Left ventricle myocardium inferior (tissue), 1 donor: ENCODE data around the gene SCAMP2. TPM values are rescaled to one million over a fixed set of nuclear protein-coding genes. Genes with fewer than 3 reads are reported as not detected.
A peak's percentile ranks its signal among the peaks of the same experiment; 100 is the strongest.

Experiments used
- DNase-seq: peaks from one replicate; pipeline ENCODE4 v3.0.0-alpha.2; 2020
- H3K27ac ChIP-seq: fragments of 200-600 bp; replicated peaks from 2 replicates; pipeline ENCODE4 v1.8.0; 2021
- H3K27me3 ChIP-seq: fragments of 200-600 bp; 2 replicates; pipeline ENCODE4 v1.8.0; 2021; ENCODE audit warnings: low read depth
- H3K36me3 ChIP-seq: fragments of 200-600 bp; 2 replicates; pipeline ENCODE4 v1.8.0; 2021
- H3K4me1 ChIP-seq: fragments of 200-600 bp; 2 replicates; pipeline ENCODE4 v1.8.0; 2021
- H3K4me3 ChIP-seq: fragments of 200-600 bp; 2 replicates; pipeline ENCODE4 v1.8.0; 2021; ENCODE audit warnings: mild to moderate bottlenecking, moderate library complexity
- H3K9me3 ChIP-seq: fragments of 200-600 bp; replicated peaks from 2 replicates; pipeline ENCODE4 v1.8.0; 2021
- CTCF ChIP-seq: fragments of 200-600 bp; IDR thresholded peaks from 2 replicates; pipeline ENCODE4 v1.8.0; 2021; ENCODE audit warnings: antibody characterized with exemption, mild to moderate bottlenecking, borderline replicate concordance
- intact Hi-C: fragments of 100-400 bp; cut with micrococcal nuclease; formaldehyde crosslinking; loops from one replicate; pipeline ENCODE4 v1.11.0; 2022
- microRNA-seq: library from miRNA; unstranded; fragments of <30 nt; microRNA quantifications from one replicate; pipeline ENCODE4 v1.2.0, GENCODE V29; 2020
- total RNA-seq: library from RNA; stranded (reverse); fragmentation: NEBNext Ultra II Directional; extraction: Animal tissue kit (Norgen Biotek cat#: 25700); gene quantifications from one replicate; pipeline ENCODE4 v1.2.1, GENCODE V29; 2021
- donor health status: DM: no; HTN: yes; CAD: no; lungs with severe emphysema.

The SCAMP2 gene
- total RNA-seq, 1 donor from 2014 or later = 40.7 TPM

- TF ChIP-seq CTCF = no peak
- DNase-seq = no peak
- Histone ChIP-seq H3K27me3 (no peaks in the 10 kb centered on the region), H3K4me3 (no peak overlapping the region), H3K36me3 (peaks cover 17% of the 10 kb centered on the region), H3K4me1 (peaks cover 75% of the 10 kb centered on the region), H3K9me3 (no peaks in the 10 kb centered on the region), H3K27ac (no peak overlapping the region)
- intact Hi-C loops = no loop called here
Measured at GRCh38 chr15:74795966-74796625, 77.1 kb downstream of the SCAMP2 start.

GRCh38 chr15:74794970-74795349 is 78.2 kb downstream of the SCAMP2 start:
- peaks cover 10% of the 10 kb centered on the region for H3K36me3 ChIP-seq
- peaks cover 78% of the 10 kb centered on the region for H3K4me1 ChIP-seq
- no peak for DNase-seq
- H3K9me3 ChIP-seq = no peaks in the 10 kb centered on the region
- H3K27ac ChIP-seq = no peak overlapping the region
- no peaks in the 10 kb centered on the region for H3K27me3 ChIP-seq
- intact Hi-C loops = no loop called here
- no peak for TF ChIP-seq CTCF
- no peak overlapping the region for H3K4me3 ChIP-seq

GRCh38 chr15:74794248-74794969 is 78.8 kb downstream of the SCAMP2 start:
- Histone ChIP-seq H3K9me3 (no peaks in the 10 kb centered on the region), H3K27me3 (no peaks in the 10 kb centered on the region), H3K4me3 (no peak overlapping the region), H3K27ac (peak overlapping the region; percentile 16), H3K4me1 (peaks cover 78% of the 10 kb centered on the region), H3K36me3 (peaks cover 5% of the 10 kb centered on the region)
- intact Hi-C loops = no loop called here
- DNase-seq = no peak
- TF ChIP-seq CTCF = no peak

Small RNAs within 50 kb of the gene (microRNA-seq; reads per million reads assigned to microRNA genes)
- gene MIR6882 = 1.6 reads per million

Other genes with a start within 250 kb of the SCAMP2 start
- 17.2 TPM for gene EDC3, start 177.3 kb downstream of the SCAMP2 start, total RNA-seq
- gene CYP1A1, start 147.8 kb downstream of the SCAMP2 start, total RNA-seq = 0.41 TPM
- gene CYP1A2, start 124.5 kb downstream of the SCAMP2 start, total RNA-seq = not detected
- gene CSK, start 91.3 kb downstream of the SCAMP2 start, total RNA-seq = 34.0 TPM
- 8.1 TPM for gene LMAN1L, start 60.5 kb downstream of the SCAMP2 start, total RNA-seq
- gene CPLX3, start 46.7 kb downstream of the SCAMP2 start, total RNA-seq = 1.2 TPM
- gene ULK3, start 30.2 kb downstream of the SCAMP2 start, total RNA-seq = 34.1 TPM
- gene MPI, start 16.7 kb upstream of the SCAMP2 start, total RNA-seq = 52.3 TPM
- gene FAM219B, start 33.5 kb upstream of the SCAMP2 start, total RNA-seq = 108 TPM
- gene COX5A, start 64.7 kb upstream of the SCAMP2 start, total RNA-seq = 1,257 TPM
- gene RPP25, start 83.4 kb upstream of the SCAMP2 start, total RNA-seq = 2.4 TPM
- 3.0 TPM for gene SCAMP5, start 122.2 kb upstream of the SCAMP2 start, total RNA-seq
- gene PPCDC, start 150.2 kb upstream of the SCAMP2 start, total RNA-seq = 5.0 TPM